ENCODE results near the gene CPAMD8. TPM values are rescaled to one million over a fixed set of nuclear protein-coding genes. Genes with fewer than 3 reads are reported as not detected.

CPAMD8 gene
- total RNA-seq, 1 donor = 0.36 TPM

- TF ChIP-seq, protein P1, sequence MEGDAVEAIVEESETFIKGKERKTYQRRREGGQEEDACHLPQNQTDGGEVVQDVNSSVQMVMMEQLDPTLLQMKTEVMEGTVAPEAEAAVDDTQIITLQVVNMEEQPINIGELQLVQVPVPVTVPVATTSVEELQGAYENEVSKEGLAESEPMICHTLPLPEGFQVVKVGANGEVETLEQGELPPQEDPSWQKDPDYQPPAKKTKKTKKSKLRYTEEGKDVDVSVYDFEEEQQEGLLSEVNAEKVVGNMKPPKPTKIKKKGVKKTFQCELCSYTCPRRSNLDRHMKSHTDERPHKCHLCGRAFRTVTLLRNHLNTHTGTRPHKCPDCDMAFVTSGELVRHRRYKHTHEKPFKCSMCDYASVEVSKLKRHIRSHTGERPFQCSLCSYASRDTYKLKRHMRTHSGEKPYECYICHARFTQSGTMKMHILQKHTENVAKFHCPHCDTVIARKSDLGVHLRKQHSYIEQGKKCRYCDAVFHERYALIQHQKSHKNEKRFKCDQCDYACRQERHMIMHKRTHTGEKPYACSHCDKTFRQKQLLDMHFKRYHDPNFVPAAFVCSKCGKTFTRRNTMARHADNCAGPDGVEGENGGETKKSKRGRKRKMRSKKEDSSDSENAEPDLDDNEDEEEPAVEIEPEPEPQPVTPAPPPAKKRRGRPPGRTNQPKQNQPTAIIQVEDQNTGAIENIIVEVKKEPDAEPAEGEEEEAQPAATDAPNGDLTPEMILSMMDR (IDR thresholded peaks at IDR 0.05; ENCODE audit: extremely low read depth, low read depth, low read length) = no peak
- no peak for DNase-seq (ENCODE audit: insufficient read length, low spot score, missing footprints)
- Histone ChIP-seq H3K79me2 (ENCODE audit: insufficient read depth, low read length) (no peaks in the 10 kb centered on the region), H4K20me1 (ENCODE audit: insufficient read depth, low read length) (no peaks in the 10 kb centered on the region), H3K36me3 (ENCODE audit: insufficient read depth, low read length) (no peaks in the 10 kb centered on the region), H3K4me3 (ENCODE audit: insufficient read depth, low read length) (no peak overlapping the region), H2AFZ (ENCODE audit: low read length) (no peak overlapping the region), H3K9me3 (ENCODE audit: low read depth, low read length) (no peaks in the 10 kb centered on the region), H3K27ac (ENCODE audit: low read depth, low read length) (no peak overlapping the region), H3K4me1 (ENCODE audit: insufficient read depth, low read length) (peaks cover 8% of the 10 kb centered on the region), H3K4me2 (ENCODE audit: insufficient read depth, low read length) (no peak overlapping the region), H3K27me3 (ENCODE audit: insufficient read depth, low read length) (peaks cover 2% of the 10 kb centered on the region)
Measured at GRCh38 chr19:16892436-16892835, 134.2 kb downstream of the CPAMD8 start.

GRCh38 chr19:16891696-16892382, 134.8 kb downstream of the CPAMD8 start:
- Histone ChIP-seq H3K27me3 (ENCODE audit: insufficient read depth, low read length) (peaks cover 2% of the 10 kb centered on the region), H3K27ac (ENCODE audit: low read depth, low read length) (no peak overlapping the region), H3K9me3 (ENCODE audit: low read depth, low read length) (no peaks in the 10 kb centered on the region), H3K79me2 (ENCODE audit: insufficient read depth, low read length) (no peaks in the 10 kb centered on the region), H2AFZ (ENCODE audit: low read length) (no peak overlapping the region), H3K4me2 (ENCODE audit: insufficient read depth, low read length) (no peak overlapping the region), H3K4me3 (ENCODE audit: insufficient read depth, low read length) (no peak overlapping the region), H3K36me3 (ENCODE audit: insufficient read depth, low read length) (no peaks in the 10 kb centered on the region), H3K4me1 (ENCODE audit: insufficient read depth, low read length) (peaks cover 8% of the 10 kb centered on the region), H4K20me1 (ENCODE audit: insufficient read depth, low read length) (no peaks in the 10 kb centered on the region)
- TF ChIP-seq, protein P1 (IDR thresholded peaks at IDR 0.05; ENCODE audit: extremely low read depth, low read depth, low read length) = no peak
- DNase-seq (ENCODE audit: insufficient read length, low spot score, missing footprints) = no peak

GRCh38 chr19:16890461-16891184, 136.0 kb downstream of the CPAMD8 start:
- Histone ChIP-seq H3K4me1 (ENCODE audit: insufficient read depth, low read length) (peaks cover 8% of the 10 kb centered on the region), H2AFZ (ENCODE audit: low read length) (no peak overlapping the region), H3K4me3 (ENCODE audit: insufficient read depth, low read length) (no peak overlapping the region), H3K36me3 (ENCODE audit: insufficient read depth, low read length) (no peaks in the 10 kb centered on the region), H3K27ac (ENCODE audit: low read depth, low read length) (no peak overlapping the region), H3K9me3 (ENCODE audit: low read depth, low read length) (no peaks in the 10 kb centered on the region), H3K27me3 (ENCODE audit: insufficient read depth, low read length) (no peaks in the 10 kb centered on the region), H4K20me1 (ENCODE audit: insufficient read depth, low read length) (no peaks in the 10 kb centered on the region), H3K4me2 (ENCODE audit: insufficient read depth, low read length) (no peak overlapping the region), H3K79me2 (ENCODE audit: insufficient read depth, low read length) (no peaks in the 10 kb centered on the region)
- TF ChIP-seq, protein P1 (IDR thresholded peaks at IDR 0.05; ENCODE audit: extremely low read depth, low read depth, low read length) = no peak
- DNase-seq (ENCODE audit: insufficient read length, low spot score, missing footprints) = no peak

DNA sequence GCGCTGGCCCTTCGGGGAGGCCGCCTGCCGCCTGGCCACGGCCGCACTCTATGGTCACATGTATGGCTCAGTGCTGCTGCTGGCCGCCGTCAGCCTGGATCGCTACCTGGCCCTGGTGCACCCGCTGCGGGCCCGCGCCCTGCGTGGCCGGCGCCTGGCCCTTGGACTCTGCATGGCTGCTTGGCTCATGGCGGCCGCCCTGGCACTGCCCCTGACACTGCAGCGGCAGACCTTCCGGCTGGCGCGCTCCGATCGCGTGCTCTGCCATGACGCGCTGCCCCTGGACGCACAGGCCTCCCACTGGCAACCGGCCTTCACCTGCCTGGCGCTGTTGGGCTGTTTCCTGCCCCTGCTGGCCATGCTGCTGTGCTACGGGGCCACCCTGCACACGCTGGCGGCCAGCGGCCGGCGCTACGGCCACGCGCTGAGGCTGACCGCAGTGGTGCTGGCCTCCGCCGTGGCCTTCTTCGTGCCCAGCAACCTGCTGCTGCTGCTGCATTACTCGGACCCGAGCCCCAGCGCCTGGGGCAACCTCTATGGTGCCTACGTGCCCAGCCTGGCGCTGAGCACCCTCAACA, 136.6 kb downstream of the CPAMD8 start:
- H3K4me3 ChIP-seq (ENCODE audit: insufficient read depth, low read length) = no peak overlapping the region
- no peak overlapping the region for H3K4me2 ChIP-seq (ENCODE audit: insufficient read depth, low read length)
- H4K20me1 ChIP-seq (ENCODE audit: insufficient read depth, low read length) = no peaks in the 10 kb centered on the region
- DNase-seq (ENCODE audit: insufficient read length, low spot score, missing footprints) = peak; percentile 77
- peaks cover 8% of the 10 kb centered on the region for H3K4me1 ChIP-seq (ENCODE audit: insufficient read depth, low read length)
- H2AFZ ChIP-seq (ENCODE audit: low read length) = no peak overlapping the region
- H3K79me2 ChIP-seq (ENCODE audit: insufficient read depth, low read length) = no peaks in the 10 kb centered on the region
- TF ChIP-seq, protein P1 (IDR thresholded peaks at IDR 0.05; ENCODE audit: extremely low read depth, low read depth, low read length) = no peak
- no peaks in the 10 kb centered on the region for H3K27me3 ChIP-seq (ENCODE audit: insufficient read depth, low read length)
- H3K36me3 ChIP-seq (ENCODE audit: insufficient read depth, low read length) = no peaks in the 10 kb centered on the region
- no peaks in the 10 kb centered on the region for H3K9me3 ChIP-seq (ENCODE audit: low read depth, low read length)
- H3K27ac ChIP-seq (ENCODE audit: low read depth, low read length) = no peak overlapping the region
